HCT116 (cell line): ENCODE measurements around the gene CLEC4F. TPM values are rescaled to one million over a fixed set of nuclear protein-coding genes. Genes with fewer than 3 reads are reported as not detected.

Experiments used
- ATAC-seq: fragments of 200-7000 bp; cut with Tn5 transposase; 2 replicates; pipeline ENCODE4 v1.9.1; 2020; ENCODE audit warnings: mild to moderate bottlenecking, moderate library complexity
- BruUV-seq: library from RNA; stranded (reverse); fragments of 400-500 nt; replicated peaks from 2 replicates; lab custom pipeline; 2021; lab: Mats Ljungman, UMichigan
- CTCF ChIA-PET: fragments of 300-600 bp; sonication (Branson Sonifier 250); formaldehyde crosslinking; loops from one replicate; lab custom pipeline; 2021; ENCODE audit warnings: antibody characterized with exemption; lab: Charles Lee
- POLR2A ChIA-PET: fragments of 300-600, 350-600 bp; sonication (Branson Sonifier 250); formaldehyde crosslinking; loops from one replicate; lab custom pipeline; 2021; ENCODE audit warnings: antibody characterized with exemption; lab: Charles Lee
- RAD21 ChIA-PET, 2 experiments: fragments of 300-600 bp; sonication (Branson Sonifier 250); formaldehyde crosslinking; loops; one replicate each; lab custom pipeline; 2023; ENCODE audit warnings: low total read pairs in 2 of 2; ENCODE audit not compliant: uncharacterized antibody in 2 of 2, unreplicated experiment in 2 of 2, low non-redundant PET in 1 of 2; lab: Charles Lee
- DNase-seq: peaks from one replicate; pipeline ENCODE4 v3.0.0-alpha.2; 2010; ENCODE audit warnings: low read depth, low spot score
- H2AFZ ChIP-seq: fragments of 200-600 bp; shearing (Covaris generic), sonication (generic); 2 replicates; pipeline ENCODE4 v1.6.1; 2017; ENCODE audit warnings: low read depth, mixed run types, mixed read lengths, antibody characterized with exemption, low read length; ENCODE audit not compliant: poor library complexity, severe bottlenecking
- H3K27ac ChIP-seq: 2 replicates; pipeline ENCODE4 v1.5.1; 2012; ENCODE audit warnings: low read depth, low read length
- H3K27me3 ChIP-seq: fragments of 200-600 bp; sonication (generic); 2 replicates; pipeline ENCODE4 v1.6.1; 2016; ENCODE audit warnings: mixed run types, low read length, mixed read lengths; ENCODE audit not compliant: insufficient read depth
- H3K36me3 ChIP-seq, 2 experiments: fragments of 200-500 bp in 1 of 2; fragments of 200-600 bp in 1 of 2; sonication (Bioruptor generic) in 1 of 2; sonication (generic) in 1 of 2; 2 replicates each; pipeline versions ENCODE4 v1.5.1 to v1.6.1; 2014 to 2016; ENCODE audit warnings: low read length in 2 of 2, inconsistent platforms in 1 of 2, mixed read lengths in 1 of 2, mixed run types in 1 of 2; ENCODE audit not compliant: insufficient read depth in 2 of 2, control insufficient read depth in 1 of 2
- H3K4me1 ChIP-seq, 2 experiments: fragments of 200-600 bp in 1 of 2; sonication (generic) in 1 of 2; 2 replicates each; pipeline versions ENCODE4 v1.5.1 to v1.6.1; 2012 to 2017; ENCODE audit warnings: low read length in 2 of 2, inconsistent platforms in 1 of 2, mild to moderate bottlenecking in 1 of 2, mixed read lengths in 1 of 2, mixed run types in 1 of 2, moderate library complexity in 1 of 2; ENCODE audit not compliant: insufficient read depth in 2 of 2, control insufficient read depth in 1 of 2
- H3K4me2 ChIP-seq: fragments of 200-600 bp; sonication (generic); 2 replicates; pipeline ENCODE4 v1.6.1; 2017; ENCODE audit warnings: mixed run types, low read length, mixed read lengths
- H3K4me3 ChIP-seq, 2 experiments: fragments of 200-600 bp in 1 of 2; sonication (generic) in 1 of 2; replicated peaks in 1 of 2; 2 replicates each; pipeline ENCODE4 v1.5.1; 2011 to 2016; ENCODE audit warnings: low read length in 2 of 2, control low read depth in 1 of 2, low read depth in 1 of 2, mild to moderate bottlenecking in 1 of 2, mixed read lengths in 1 of 2, mixed run types in 1 of 2
- H3K79me2 ChIP-seq: fragments of 200-600 bp; sonication (generic); 2 replicates; pipeline ENCODE4 v1.6.1; 2017; ENCODE audit warnings: mild to moderate bottlenecking, mixed run types, low read length, moderate library complexity, mixed read lengths; ENCODE audit not compliant: insufficient read depth
- H3K9ac ChIP-seq: fragments of 200-600 bp; sonication (generic); 2 replicates; pipeline ENCODE4 v1.6.1; 2016; ENCODE audit warnings: low read length, mixed read lengths
- H3K9me2 ChIP-seq: fragments of 200-600 bp; sonication (generic), shearing (Covaris generic); 2 replicates; pipeline ENCODE4 v1.6.1; 2017; ENCODE audit warnings: mixed run types, mild to moderate bottlenecking, moderate library complexity; ENCODE audit not compliant: insufficient read depth
- H3K9me3 ChIP-seq, 2 experiments: fragments of 200-500 bp in 1 of 2; fragments of 200-600 bp in 1 of 2; sonication (Bioruptor generic) in 1 of 2; sonication (generic) in 1 of 2; 2 replicates each; pipeline ENCODE4 v1.6.1; 2014 to 2017; ENCODE audit warnings: low read length in 2 of 2, mixed read lengths in 2 of 2, inconsistent platforms in 1 of 2, low read depth in 1 of 2, mild to moderate bottlenecking in 1 of 2, mixed run types in 1 of 2, moderate library complexity in 1 of 2; ENCODE audit not compliant: control insufficient read depth in 1 of 2, insufficient read depth in 1 of 2
- H4K20me1 ChIP-seq: fragments of 200-600 bp; sonication (generic), shearing (Covaris generic); 2 replicates; pipeline ENCODE4 v1.6.1; 2017; ENCODE audit warnings: mixed run types, mild to moderate bottlenecking, moderate library complexity; ENCODE audit not compliant: insufficient read depth
- CBX3 ChIP-seq: IDR thresholded peaks from 2 replicates; pipeline ENCODE4 v1.6.1; 2012; ENCODE audit warnings: low read depth
- EGR1 ChIP-seq: IDR thresholded peaks from 2 replicates; pipeline ENCODE4 v1.6.1; 2012; ENCODE audit warnings: low read depth
- ELF1 ChIP-seq: IDR thresholded peaks from 2 replicates; pipeline ENCODE4 v1.6.1; 2012; ENCODE audit warnings: low read depth, borderline replicate concordance
- EZH2 ChIP-seq: fragments of 200-600 bp; sonication (generic); IDR thresholded peaks from 2 replicates; pipeline ENCODE4 v1.6.1; 2017; ENCODE audit warnings: antibody characterized with exemption, mixed run types
- FOSL1 ChIP-seq: IDR thresholded peaks from 2 replicates; pipeline ENCODE4 v1.6.1; 2012; ENCODE audit warnings: low read depth
- JUND ChIP-seq: IDR thresholded peaks from 2 replicates; pipeline ENCODE4 v1.6.1; 2012
- SIN3A ChIP-seq: IDR thresholded peaks from 2 replicates; pipeline ENCODE4 v1.6.1; 2012; ENCODE audit warnings: low read depth
- SP1 ChIP-seq: IDR thresholded peaks from 2 replicates; pipeline ENCODE4 v1.6.1; 2012; ENCODE audit warnings: low read depth
- intact Hi-C: fragments of 100-400 bp; cut with micrococcal nuclease; formaldehyde crosslinking; loops from 2 replicates; pipeline ENCODE4 v1.10.0; 2022
- total RNA-seq: library from RNA; stranded (reverse); gene quantifications from one replicate; pipeline ENCODE4 v1.2.1, GENCODE V29; 2021; ENCODE audit not compliant: unreplicated experiment
- TF ChIP-seq, protein P1 (sequence below): IDR thresholded peaks from 2 replicates; pipeline ENCODE4 v1.6.1; 2012; ENCODE audit warnings: low read depth
- TF ChIP-seq, protein P2 (sequence below): IDR thresholded peaks from 2 replicates; pipeline ENCODE4 v1.6.1; 2011; ENCODE audit warnings: mild to moderate bottlenecking, low read length, moderate library complexity; ENCODE audit not compliant: insufficient replicate concordance; ENCODE audit errors: extremely low read depth
- TF ChIP-seq, protein P3 (sequence below), 3 experiments: fragments of 200-600 bp in 1 of 3; sonication (generic) in 1 of 3; IDR thresholded peaks in 2 of 3; conservative IDR thresholded peaks in 1 of 3; 2 replicates each; pipeline ENCODE4 v1.5.1; 2012 to 2017; ENCODE audit warnings: low read depth in 2 of 3, low read length in 2 of 3, antibody characterized with exemption in 1 of 3, borderline replicate concordance in 1 of 3, control low read depth in 1 of 3, mild to moderate bottlenecking in 1 of 3, mixed read lengths in 1 of 3, mixed run types in 1 of 3, moderate library complexity in 1 of 3; ENCODE audit not compliant: insufficient read depth in 1 of 3
- TF ChIP-seq, protein P4 (sequence below): IDR thresholded peaks from 2 replicates; pipeline ENCODE4 v1.6.1; 2012

The CLEC4F gene
- total RNA-seq, 1 experiment from 2014 or later, result not detected

DNA sequence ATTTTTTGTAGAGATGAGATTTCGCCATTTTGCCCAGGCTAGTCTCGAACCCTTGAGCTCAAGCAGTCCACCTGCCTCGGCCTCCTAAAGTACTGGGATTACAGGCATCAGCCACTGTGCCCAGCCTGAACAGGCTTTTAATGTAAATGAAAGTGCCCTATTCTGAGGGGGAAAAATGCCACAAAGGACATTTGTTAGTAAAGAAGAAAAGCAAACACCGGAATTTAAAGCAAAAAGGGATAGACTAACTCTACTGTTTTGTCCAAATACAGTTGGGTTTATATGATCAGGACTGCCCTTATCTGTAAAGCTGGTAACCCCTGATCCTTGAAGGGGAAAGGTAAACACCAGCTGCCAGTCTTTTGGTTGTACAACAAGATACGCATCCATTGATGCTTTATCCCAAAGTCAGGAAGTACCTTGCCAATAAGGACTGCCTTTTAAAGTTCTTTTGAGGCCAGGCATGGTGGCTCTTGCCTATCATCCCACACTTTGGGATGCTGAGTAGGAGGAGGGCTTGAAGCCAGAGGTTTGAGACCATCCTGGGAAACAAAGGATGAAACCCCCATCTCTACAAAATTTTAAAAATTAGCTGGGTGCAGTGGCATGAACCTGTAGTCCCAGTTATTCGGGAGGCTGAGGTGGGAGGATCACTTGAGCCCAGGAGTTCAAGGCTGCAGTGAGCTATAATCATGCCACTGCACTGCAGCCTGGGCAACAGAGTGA is 13.1 kb downstream of the CLEC4F start:
- intact Hi-C loops, result no loop called here
- POLR2A ChIA-PET, result no interaction called here
- RAD21 ChIA-PET, result no interaction called here
- Histone ChIP-seq H3K9me2 (no peaks in the 10 kb centered on the region), H4K20me1 (no peaks in the 10 kb centered on the region), H3K4me2 (no peak overlapping the region), H3K4me3 (no peak overlapping the region), H3K9ac (no peak overlapping the region), H3K4me1 (no peaks in the 10 kb centered on the region), H3K27me3 (no peaks in the 10 kb centered on the region), H3K9me3 (no peaks in the 10 kb centered on the region), H3K79me2 (no peaks in the 10 kb centered on the region), H2AFZ (no peak overlapping the region), H3K36me3 (no peaks in the 10 kb centered on the region), H3K27ac (no peak overlapping the region)
- TF ChIP-seq FOSL1 (no peak), ELF1 (no peak), CBX3 (no peak), SP1 (no peak), JUND (no peak), EZH2 (no peak), SIN3A (no peak), EGR1 (no peak)
- TF ChIP-seq, protein P1, sequence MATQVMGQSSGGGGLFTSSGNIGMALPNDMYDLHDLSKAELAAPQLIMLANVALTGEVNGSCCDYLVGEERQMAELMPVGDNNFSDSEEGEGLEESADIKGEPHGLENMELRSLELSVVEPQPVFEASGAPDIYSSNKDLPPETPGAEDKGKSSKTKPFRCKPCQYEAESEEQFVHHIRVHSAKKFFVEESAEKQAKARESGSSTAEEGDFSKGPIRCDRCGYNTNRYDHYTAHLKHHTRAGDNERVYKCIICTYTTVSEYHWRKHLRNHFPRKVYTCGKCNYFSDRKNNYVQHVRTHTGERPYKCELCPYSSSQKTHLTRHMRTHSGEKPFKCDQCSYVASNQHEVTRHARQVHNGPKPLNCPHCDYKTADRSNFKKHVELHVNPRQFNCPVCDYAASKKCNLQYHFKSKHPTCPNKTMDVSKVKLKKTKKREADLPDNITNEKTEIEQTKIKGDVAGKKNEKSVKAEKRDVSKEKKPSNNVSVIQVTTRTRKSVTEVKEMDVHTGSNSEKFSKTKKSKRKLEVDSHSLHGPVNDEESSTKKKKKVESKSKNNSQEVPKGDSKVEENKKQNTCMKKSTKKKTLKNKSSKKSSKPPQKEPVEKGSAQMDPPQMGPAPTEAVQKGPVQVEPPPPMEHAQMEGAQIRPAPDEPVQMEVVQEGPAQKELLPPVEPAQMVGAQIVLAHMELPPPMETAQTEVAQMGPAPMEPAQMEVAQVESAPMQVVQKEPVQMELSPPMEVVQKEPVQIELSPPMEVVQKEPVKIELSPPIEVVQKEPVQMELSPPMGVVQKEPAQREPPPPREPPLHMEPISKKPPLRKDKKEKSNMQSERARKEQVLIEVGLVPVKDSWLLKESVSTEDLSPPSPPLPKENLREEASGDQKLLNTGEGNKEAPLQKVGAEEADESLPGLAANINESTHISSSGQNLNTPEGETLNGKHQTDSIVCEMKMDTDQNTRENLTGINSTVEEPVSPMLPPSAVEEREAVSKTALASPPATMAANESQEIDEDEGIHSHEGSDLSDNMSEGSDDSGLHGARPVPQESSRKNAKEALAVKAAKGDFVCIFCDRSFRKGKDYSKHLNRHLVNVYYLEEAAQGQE, result no peak
- TF ChIP-seq, protein P2, sequence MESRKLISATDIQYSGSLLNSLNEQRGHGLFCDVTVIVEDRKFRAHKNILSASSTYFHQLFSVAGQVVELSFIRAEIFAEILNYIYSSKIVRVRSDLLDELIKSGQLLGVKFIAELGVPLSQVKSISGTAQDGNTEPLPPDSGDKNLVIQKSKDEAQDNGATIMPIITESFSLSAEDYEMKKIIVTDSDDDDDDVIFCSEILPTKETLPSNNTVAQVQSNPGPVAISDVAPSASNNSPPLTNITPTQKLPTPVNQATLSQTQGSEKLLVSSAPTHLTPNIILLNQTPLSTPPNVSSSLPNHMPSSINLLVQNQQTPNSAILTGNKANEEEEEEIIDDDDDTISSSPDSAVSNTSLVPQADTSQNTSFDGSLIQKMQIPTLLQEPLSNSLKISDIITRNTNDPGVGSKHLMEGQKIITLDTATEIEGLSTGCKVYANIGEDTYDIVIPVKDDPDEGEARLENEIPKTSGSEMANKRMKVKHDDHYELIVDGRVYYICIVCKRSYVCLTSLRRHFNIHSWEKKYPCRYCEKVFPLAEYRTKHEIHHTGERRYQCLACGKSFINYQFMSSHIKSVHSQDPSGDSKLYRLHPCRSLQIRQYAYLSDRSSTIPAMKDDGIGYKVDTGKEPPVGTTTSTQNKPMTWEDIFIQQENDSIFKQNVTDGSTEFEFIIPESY, result no peak
- TF ChIP-seq, protein P3, sequence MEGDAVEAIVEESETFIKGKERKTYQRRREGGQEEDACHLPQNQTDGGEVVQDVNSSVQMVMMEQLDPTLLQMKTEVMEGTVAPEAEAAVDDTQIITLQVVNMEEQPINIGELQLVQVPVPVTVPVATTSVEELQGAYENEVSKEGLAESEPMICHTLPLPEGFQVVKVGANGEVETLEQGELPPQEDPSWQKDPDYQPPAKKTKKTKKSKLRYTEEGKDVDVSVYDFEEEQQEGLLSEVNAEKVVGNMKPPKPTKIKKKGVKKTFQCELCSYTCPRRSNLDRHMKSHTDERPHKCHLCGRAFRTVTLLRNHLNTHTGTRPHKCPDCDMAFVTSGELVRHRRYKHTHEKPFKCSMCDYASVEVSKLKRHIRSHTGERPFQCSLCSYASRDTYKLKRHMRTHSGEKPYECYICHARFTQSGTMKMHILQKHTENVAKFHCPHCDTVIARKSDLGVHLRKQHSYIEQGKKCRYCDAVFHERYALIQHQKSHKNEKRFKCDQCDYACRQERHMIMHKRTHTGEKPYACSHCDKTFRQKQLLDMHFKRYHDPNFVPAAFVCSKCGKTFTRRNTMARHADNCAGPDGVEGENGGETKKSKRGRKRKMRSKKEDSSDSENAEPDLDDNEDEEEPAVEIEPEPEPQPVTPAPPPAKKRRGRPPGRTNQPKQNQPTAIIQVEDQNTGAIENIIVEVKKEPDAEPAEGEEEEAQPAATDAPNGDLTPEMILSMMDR (IDR thresholded peaks at IDR 0.05 in 2 of 3, conservative IDR thresholded peaks at IDR 0.05 in 1 of 3; ENCODE audit: borderline replicate concordance in 1 of 3, insufficient read depth in 1 of 3, low read depth in 2 of 3, low read length in 2 of 3), result no peak
- TF ChIP-seq, protein P4, sequence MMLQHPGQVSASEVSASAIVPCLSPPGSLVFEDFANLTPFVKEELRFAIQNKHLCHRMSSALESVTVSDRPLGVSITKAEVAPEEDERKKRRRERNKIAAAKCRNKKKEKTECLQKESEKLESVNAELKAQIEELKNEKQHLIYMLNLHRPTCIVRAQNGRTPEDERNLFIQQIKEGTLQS, result no peak
- ATAC-seq, result no peak
- BruUV-seq, result no TSS peak
- CTCF ChIA-PET, result no interaction called here
- no peak for DNase-seq
